GM10266 (cell line): ENCODE data around the gene CNOT8.
"Not testable (repeated sequence)": the region's sequence is repeated elsewhere in the genome, so short reads cannot be mapped to it uniquely, and the experiment has no call there.

Experiments used
- DNase-seq: peaks from one replicate; pipeline ENCODE4 v3.0.0; 2012; ENCODE audit errors: extremely low spot score
- CTCF ChIP-seq: IDR thresholded peaks from 2 replicates; pipeline ENCODE4 v1.5.1; 2012; ENCODE audit warnings: mild to moderate bottlenecking, low read depth; ENCODE audit not compliant: control insufficient read depth, insufficient read depth; ENCODE audit errors: missing control alignments

Gene CNOT8

GRCh38 chr5:154824070-154824469 lies 34.4 kb upstream of the CNOT8 start:
- TF ChIP-seq CTCF: no peak
- no peak for DNase-seq

GRCh38 chr5:154829181-154829588 lies 29.2 kb upstream of the CNOT8 start:
- TF ChIP-seq CTCF: no peak
- DNase-seq: no peak

DNA sequence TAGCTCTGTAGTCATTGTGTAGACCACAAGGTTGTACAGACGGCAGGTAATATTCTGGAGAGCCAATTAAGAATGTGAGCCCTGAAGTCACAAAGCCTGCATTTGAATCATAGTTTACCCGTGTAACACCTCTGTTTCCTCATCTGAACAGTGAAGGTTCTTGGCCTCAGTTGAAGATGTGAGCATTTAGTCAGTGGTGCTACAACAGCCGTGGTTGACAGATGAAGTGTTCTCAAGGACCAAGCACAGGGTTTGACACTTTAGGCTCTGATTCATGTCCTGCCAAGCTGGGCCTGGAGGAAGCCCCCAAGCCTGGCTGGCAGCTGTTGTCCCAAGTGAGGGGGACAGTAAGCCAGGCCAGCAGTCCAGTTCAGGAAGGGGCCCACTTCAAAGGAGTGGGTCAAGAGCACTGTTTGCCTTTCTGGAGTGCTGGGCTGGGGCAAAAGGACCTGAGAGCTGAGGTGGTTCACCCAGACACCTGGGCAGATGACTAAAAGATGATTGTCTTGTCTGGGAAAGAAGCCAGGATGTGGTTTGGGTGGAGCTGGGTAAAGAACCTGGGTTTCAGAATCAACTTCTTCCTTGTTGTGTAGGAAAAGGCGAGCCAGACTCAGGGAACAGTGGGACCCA lies 28.7 kb upstream of the CNOT8 start:
- no peak for TF ChIP-seq CTCF
- no peak for DNase-seq

DNA sequence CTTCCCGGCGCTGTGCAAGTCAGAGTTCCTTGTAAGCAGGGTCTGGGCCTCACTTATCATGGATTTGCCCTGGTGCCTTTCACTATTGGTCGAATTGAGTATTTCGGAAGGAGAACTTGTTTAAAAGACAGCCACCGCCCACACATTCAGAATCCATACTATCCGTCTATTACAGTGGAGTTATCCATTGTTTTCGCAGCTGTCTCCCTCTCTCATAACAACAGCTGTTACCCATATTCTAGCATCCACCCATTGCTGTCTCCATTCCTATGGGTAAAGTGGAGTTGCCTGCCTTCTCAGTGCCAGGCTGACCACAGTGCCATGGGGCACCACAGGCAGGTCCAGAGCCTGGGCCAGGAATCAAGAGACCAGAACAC lies 28.2 kb upstream of the CNOT8 start:
- no peak for TF ChIP-seq CTCF

DNA sequence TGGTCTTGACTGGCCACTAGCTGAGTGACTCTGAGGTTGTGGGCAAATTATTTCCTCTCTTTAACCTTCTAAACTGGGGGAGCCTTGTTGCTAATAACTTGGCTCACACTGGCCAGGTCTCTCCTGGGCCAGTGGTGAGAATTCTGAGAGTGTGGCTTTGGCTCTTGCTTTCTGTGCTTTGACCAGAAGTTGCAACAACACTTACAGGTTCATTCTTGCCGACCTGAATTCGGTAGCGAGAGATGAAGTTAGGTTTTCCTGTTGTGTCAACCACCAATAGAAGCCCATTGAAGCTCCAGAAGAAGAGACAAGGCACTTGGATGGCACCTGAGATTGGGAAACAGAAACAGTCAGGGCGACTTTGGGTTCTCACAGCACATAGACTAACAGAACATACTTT lies 27.8 kb upstream of the CNOT8 start:
- TF ChIP-seq CTCF: no peak
- DNase-seq: no peak

More for the DNA sequence above, 28.2 kb upstream of the CNOT8 start:
- DNase-seq: no peak

- no peak for TF ChIP-seq CTCF
- DNase-seq: no peak
Measured at GRCh38 chr5:154831451-154831850, 27.0 kb upstream of the CNOT8 start.

- not testable (repeated sequence) for DNase-seq
Measured at GRCh38 chr5:154832804-154833203, 25.6 kb upstream of the CNOT8 start.

GRCh38 chr5:154834053-154834452 lies 24.4 kb upstream of the CNOT8 start:
- TF ChIP-seq CTCF: no peak
- DNase-seq: no peak

DNA sequence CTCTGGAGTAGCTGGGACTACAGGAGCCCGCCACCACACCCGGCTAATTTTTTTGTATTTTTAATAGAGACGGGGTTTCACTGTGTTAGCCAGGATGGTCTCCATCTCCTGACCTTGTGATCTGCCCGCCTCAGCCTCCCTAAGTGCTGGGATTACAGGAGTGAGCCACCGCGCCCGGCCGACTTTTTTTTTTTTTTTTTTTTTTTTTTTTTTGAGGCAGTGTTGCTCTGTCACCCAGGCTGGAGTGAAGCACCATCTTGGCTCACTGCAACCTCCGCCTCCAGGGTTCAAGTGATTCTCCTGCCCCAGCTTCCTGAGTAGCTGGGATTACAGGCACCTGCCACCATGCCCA lies 22.8 kb upstream of the CNOT8 start:
- DNase-seq: not testable (repeated sequence)
